Astrocyte (in vitro differentiated cells and primary cell): Measurements from ENCODE around the gene FYN. TPM values are rescaled to one million over a fixed set of nuclear protein-coding genes. Genes with fewer than 3 reads are reported as not detected.

Experiments used
- DNase-seq: peaks from one replicate; pipeline ENCODE4 v3.0.0-alpha.2; 2010; ENCODE audit warnings: low read depth
- FAIRE-seq: peaks from 2 replicates; lab custom pipeline; 2011; peaks lifted over from hg19 to GRCh38; lab: Jason Lieb, UNC
- H2AFZ ChIP-seq: 2 replicates; pipeline ENCODE4 v1.6.0; 2012; ENCODE audit warnings: low read depth, low read length, inconsistent platforms
- H3K27ac ChIP-seq: 2 replicates; pipeline ENCODE4 v1.5.1; 2011; ENCODE audit warnings: low read depth, low read length, inconsistent platforms
- H3K27me3 ChIP-seq: 2 replicates; pipeline ENCODE4 v1.6.0; 2011; ENCODE audit warnings: low read length, inconsistent platforms; ENCODE audit not compliant: insufficient read depth
- H3K36me3 ChIP-seq: 2 replicates; pipeline ENCODE4 v1.5.1; 2011; ENCODE audit warnings: low read length, inconsistent platforms; ENCODE audit not compliant: insufficient read depth
- H3K4me1 ChIP-seq: 2 replicates; pipeline ENCODE4 v1.5.1; 2011; ENCODE audit warnings: low read length, inconsistent platforms; ENCODE audit not compliant: insufficient read depth
- H3K4me2 ChIP-seq: 2 replicates; pipeline ENCODE4 v1.6.0; 2012; ENCODE audit warnings: low read length, inconsistent platforms
- H3K4me3 ChIP-seq: 2 replicates; pipeline ENCODE4 v1.5.1; 2011; ENCODE audit warnings: low read depth, mild to moderate bottlenecking, low read length, inconsistent platforms; ENCODE audit not compliant: insufficient read depth
- H3K79me2 ChIP-seq: 2 replicates; pipeline ENCODE4 v1.6.0; 2012; ENCODE audit warnings: mild to moderate bottlenecking, low read length, inconsistent platforms; ENCODE audit not compliant: insufficient read depth
- H3K9ac ChIP-seq: 2 replicates; pipeline ENCODE4 v1.6.0; 2012; ENCODE audit warnings: mild to moderate bottlenecking, low read length, inconsistent platforms
- H3K9me3 ChIP-seq: 2 replicates; pipeline ENCODE4 v1.5.1; 2012; ENCODE audit warnings: low read depth, mild to moderate bottlenecking, low read length, inconsistent platforms; ENCODE audit not compliant: insufficient read depth
- H4K20me1 ChIP-seq: 2 replicates; pipeline ENCODE4 v1.6.0; 2012; ENCODE audit warnings: low read length, inconsistent platforms; ENCODE audit not compliant: insufficient read depth
- H3K27ac Mint-ChIP-seq: one replicate; pipeline ENCODE4 v1.8.0; 2021; ENCODE audit warnings: mild to moderate bottlenecking, mixed read lengths; ENCODE audit not compliant: unreplicated experiment
- H3K27me3 Mint-ChIP-seq: one replicate; pipeline ENCODE4 v1.8.0; 2021; ENCODE audit warnings: low read depth, mixed read lengths; ENCODE audit not compliant: unreplicated experiment
- H3K36me3 Mint-ChIP-seq: one replicate; pipeline ENCODE4 v1.8.0; 2021; ENCODE audit warnings: low read depth, mixed read lengths; ENCODE audit not compliant: unreplicated experiment
- H3K4me1 Mint-ChIP-seq: one replicate; pipeline ENCODE4 v1.8.0; 2021; ENCODE audit warnings: low read depth, mixed read lengths; ENCODE audit not compliant: unreplicated experiment
- H3K4me3 Mint-ChIP-seq: one replicate; pipeline ENCODE4 v1.8.0; 2021; ENCODE audit warnings: mild to moderate bottlenecking, moderate library complexity, mixed read lengths; ENCODE audit not compliant: unreplicated experiment
- H3K9me3 Mint-ChIP-seq: one replicate; pipeline ENCODE4 v1.8.0; 2021; ENCODE audit warnings: mild to moderate bottlenecking, mixed read lengths; ENCODE audit not compliant: unreplicated experiment
- CTCF ChIP-seq: IDR thresholded peaks from 2 replicates; pipeline ENCODE4 v1.5.1; 2011; ENCODE audit warnings: low read depth, mild to moderate bottlenecking, inconsistent platforms, low read length, moderate library complexity; ENCODE audit not compliant: insufficient read depth
- EZH2 ChIP-seq: IDR thresholded peaks from 2 replicates; pipeline ENCODE4 v1.6.1; 2012; ENCODE audit warnings: mild to moderate bottlenecking, low read length, inconsistent platforms; ENCODE audit not compliant: insufficient read depth
- total RNA-seq: library from RNA; stranded (reverse); gene quantifications from 2 replicates; pipeline ENCODE4 v1.2.1, GENCODE V29; 2021

The FYN gene
- total RNA-seq, 1 donor from 2014 or later, result 167 TPM

GRCh38 chr6:111674413-111674812 lies 198.8 kb downstream of the FYN start:
- Mint-ChIP-seq H3K27ac (no peak overlapping the region), H3K27me3 (no peaks in the 10 kb centered on the region), H3K4me3 (no peak overlapping the region), H3K9me3 (no peaks in the 10 kb centered on the region), H3K4me1 (peaks cover 8% of the 10 kb centered on the region), H3K36me3 (peaks cover 27% of the 10 kb centered on the region)
- FAIRE-seq (no peak), DNase-seq (no peak)
- Histone ChIP-seq H3K79me2 (no peaks in the 10 kb centered on the region), H4K20me1 (peaks cover 5% of the 10 kb centered on the region), H3K4me2 (no peak overlapping the region), H3K4me1 (no peaks in the 10 kb centered on the region), H3K9me3 (no peaks in the 10 kb centered on the region), H3K27ac (no peak overlapping the region), H3K27me3 (no peaks in the 10 kb centered on the region), H2AFZ (no peak overlapping the region), H3K36me3 (peaks cover 15% of the 10 kb centered on the region), H3K9ac (no peak overlapping the region), H3K4me3 (no peak overlapping the region)
- TF ChIP-seq CTCF (no peak), EZH2 (no peak)

- no peaks in the 10 kb centered on the region for H3K27me3 Mint-ChIP-seq
- H3K79me2 ChIP-seq, result no peaks in the 10 kb centered on the region
- no peaks in the 10 kb centered on the region for H3K4me1 ChIP-seq
- no peak for FAIRE-seq
- peaks cover 27% of the 10 kb centered on the region for H3K36me3 Mint-ChIP-seq
- H3K4me2 ChIP-seq, result no peak overlapping the region
- H3K27ac ChIP-seq, result no peak overlapping the region
- H3K27me3 ChIP-seq, result no peaks in the 10 kb centered on the region
- H3K4me3 Mint-ChIP-seq, result no peak overlapping the region
- H2AFZ ChIP-seq, result no peak overlapping the region
- no peaks in the 10 kb centered on the region for H3K9me3 ChIP-seq
- no peak for TF ChIP-seq EZH2
- no peak for TF ChIP-seq CTCF
- peaks cover 5% of the 10 kb centered on the region for H4K20me1 ChIP-seq
- H3K36me3 ChIP-seq, result peaks cover 15% of the 10 kb centered on the region
- no peak overlapping the region for H3K9ac ChIP-seq
- H3K9me3 Mint-ChIP-seq, result no peaks in the 10 kb centered on the region
- no peak overlapping the region for H3K4me3 ChIP-seq
- H3K27ac Mint-ChIP-seq, result no peak overlapping the region
- peaks cover 8% of the 10 kb centered on the region for H3K4me1 Mint-ChIP-seq
- DNase-seq, result no peak
These were observed 199.3 kb downstream of the FYN start for GRCh38 chr6:111673937-111674336.

- Histone ChIP-seq H3K4me1 (no peaks in the 10 kb centered on the region), H3K9ac (no peak overlapping the region), H3K36me3 (peaks cover 15% of the 10 kb centered on the region), H3K27me3 (no peaks in the 10 kb centered on the region), H3K4me2 (no peak overlapping the region), H3K79me2 (no peaks in the 10 kb centered on the region), H2AFZ (no peak overlapping the region), H3K4me3 (no peak overlapping the region), H4K20me1 (peaks cover 1% of the 10 kb centered on the region), H3K9me3 (no peaks in the 10 kb centered on the region), H3K27ac (no peak overlapping the region)
- no peak for TF ChIP-seq EZH2
- DNase-seq (no peak), FAIRE-seq (no peak)
- H3K27me3 Mint-ChIP-seq, result no peaks in the 10 kb centered on the region
- H3K27ac Mint-ChIP-seq, result peak overlapping the region; percentile 1
- H3K4me1 Mint-ChIP-seq, result peaks cover 8% of the 10 kb centered on the region
- H3K4me3 Mint-ChIP-seq, result no peak overlapping the region
- peaks cover 25% of the 10 kb centered on the region for H3K36me3 Mint-ChIP-seq
- no peaks in the 10 kb centered on the region for H3K9me3 Mint-ChIP-seq
These were observed 199.7 kb downstream of the FYN start for GRCh38 chr6:111673532-111673931.
